ENCODE data around the gene GRAMD2B.

Gene GRAMD2B

GRCh38 chr5:126513302-126513701 is 90.1 kb downstream of the GRAMD2B start:
- no peaks in the 10 kb centered on the region for H3K9me3 Mint-ChIP-seq
- H3K4me3 Mint-ChIP-seq: no peak overlapping the region
- TF ChIP-seq CTCF (IDR thresholded peaks at IDR 0.05; ENCODE audit: unreplicated experiment in 3 of 3): no peak

GRCh38 chr5:126513703-126514102 is 90.5 kb downstream of the GRAMD2B start:
- Mint-ChIP-seq H3K36me3 (ENCODE audit: low read depth) (no peaks in the 10 kb centered on the region), H3K27ac (peak overlapping the region in 2 of 3 experiments; percentile 29 to 32), H3K27me3 (ENCODE audit: low read depth) (peaks cover 8% of the 10 kb centered on the region), H3K4me3 (no peak overlapping the region), H3K9me3 (no peaks in the 10 kb centered on the region), H3K4me1 (peaks cover 18% of the 10 kb centered on the region)
- TF ChIP-seq CTCF (IDR thresholded peaks at IDR 0.05; ENCODE audit: unreplicated experiment in 3 of 3): no peak

More at GRCh38 chr5:126513302-126513701, 90.1 kb downstream of the GRAMD2B start:
- Mint-ChIP-seq H3K36me3 (ENCODE audit: low read depth) (no peaks in the 10 kb centered on the region), H3K27ac (peak overlapping the region in 1 of 3 experiments; percentile 29), H3K27me3 (ENCODE audit: low read depth) (peaks cover 8% of the 10 kb centered on the region), H3K4me1 (peaks cover 18% of the 10 kb centered on the region)

- Mint-ChIP-seq H3K9me3 (no peaks in the 10 kb centered on the region), H3K27ac (no peak overlapping the region), H3K36me3 (ENCODE audit: low read depth) (no peaks in the 10 kb centered on the region), H3K27me3 (ENCODE audit: low read depth) (peaks cover 8% of the 10 kb centered on the region), H3K4me1 (peaks cover 18% of the 10 kb centered on the region), H3K4me3 (no peak overlapping the region)
- no peak for TF ChIP-seq CTCF (IDR thresholded peaks at IDR 0.05; ENCODE audit: unreplicated experiment in 3 of 3)
Measured at GRCh38 chr5:126514131-126514557, 90.9 kb downstream of the GRAMD2B start.

GRCh38 chr5:126514558-126515141 is 91.4 kb downstream of the GRAMD2B start:
- H3K27me3 Mint-ChIP-seq (ENCODE audit: low read depth): peaks cover 8% of the 10 kb centered on the region
- H3K4me3 Mint-ChIP-seq: no peak overlapping the region
- no peaks in the 10 kb centered on the region for H3K36me3 Mint-ChIP-seq (ENCODE audit: low read depth)
- H3K9me3 Mint-ChIP-seq: no peaks in the 10 kb centered on the region
- H3K27ac Mint-ChIP-seq: no peak overlapping the region
- no peak for TF ChIP-seq CTCF (IDR thresholded peaks at IDR 0.05; ENCODE audit: unreplicated experiment in 3 of 3)
- H3K4me1 Mint-ChIP-seq: peaks cover 22% of the 10 kb centered on the region

GRCh38 chr5:126515337-126515736 is 92.1 kb downstream of the GRAMD2B start:
- peak overlapping the region; percentile 38 to 51 (median 43) for H3K27ac Mint-ChIP-seq
- no peaks in the 10 kb centered on the region for H3K36me3 Mint-ChIP-seq (ENCODE audit: low read depth)
- TF ChIP-seq CTCF (IDR thresholded peaks at IDR 0.05; ENCODE audit: unreplicated experiment in 3 of 3): no peak
- peaks cover 29% of the 10 kb centered on the region for H3K4me1 Mint-ChIP-seq
- H3K9me3 Mint-ChIP-seq: no peaks in the 10 kb centered on the region
- H3K4me3 Mint-ChIP-seq: no peak overlapping the region
- H3K27me3 Mint-ChIP-seq (ENCODE audit: low read depth): peaks cover 8% of the 10 kb centered on the region

- no peak for TF ChIP-seq CTCF (IDR thresholded peaks at IDR 0.05; ENCODE audit: unreplicated experiment in 3 of 3)
- H3K27me3 Mint-ChIP-seq (ENCODE audit: low read depth): peaks cover 8% of the 10 kb centered on the region
- H3K4me3 Mint-ChIP-seq: no peak overlapping the region
- H3K9me3 Mint-ChIP-seq: no peaks in the 10 kb centered on the region
- H3K27ac Mint-ChIP-seq: peak overlapping the region; percentile 38 to 64 (median 51)
- H3K36me3 Mint-ChIP-seq (ENCODE audit: low read depth): no peaks in the 10 kb centered on the region
- peaks cover 34% of the 10 kb centered on the region for H3K4me1 Mint-ChIP-seq
Measured at GRCh38 chr5:126516133-126516532, 92.9 kb downstream of the GRAMD2B start.

All from nephron (organoid).